Muscle of leg (tissue), 11 donors: Measurements from ENCODE around the gene FAM174C. TPM values are rescaled to one million over a fixed set of nuclear protein-coding genes. Genes with fewer than 3 reads are reported as not detected.
A peak's percentile ranks its signal among the peaks of the same experiment; 100 is the strongest.

Experiments
- DNase-seq: peaks from one replicate; pipeline ENCODE4 v3.0.0; 2013
- H3K27ac ChIP-seq: one replicate; pipeline ENCODE4 v1.5.1; 2013; ENCODE audit warnings: mild to moderate bottlenecking, low read length, control low read depth
- H3K27me3 ChIP-seq: one replicate; pipeline ENCODE4 v1.6.1; 2013; ENCODE audit warnings: low read length; ENCODE audit not compliant: control insufficient read depth, insufficient read depth
- H3K36me3 ChIP-seq: one replicate; pipeline ENCODE4 v1.6.1; 2013; ENCODE audit warnings: low read length; ENCODE audit not compliant: control insufficient read depth, insufficient read depth
- H3K4me1 ChIP-seq: one replicate; pipeline ENCODE4 v1.6.1; 2013; ENCODE audit warnings: low read length; ENCODE audit not compliant: control insufficient read depth, insufficient read depth
- H3K4me3 ChIP-seq: one replicate; pipeline ENCODE4 v1.5.1; 2013; ENCODE audit warnings: low read length, control low read depth
- H3K9me3 ChIP-seq: replicated peaks from 2 replicates; pipeline ENCODE4 v1.6.1; 2013; ENCODE audit warnings: low read depth, low read length; ENCODE audit not compliant: control insufficient read depth
- WGBS: methylation state at CpG from one replicate; pipeline ENCODE4 v1.1.5; 2013; ENCODE audit warnings: missing lambda C conversion rate; ENCODE audit not compliant: insufficient coverage; 5-methylcytosine and 5-hydroxymethylcytosine counted together
- polyA plus RNA-seq, 8 donors: library from polyadenylated mRNA; unstranded; fragments of 120-200 nt; gene quantifications; one replicate each; pipeline versions ENCODE4 v1.2.1 to v1.2.3, GENCODE V29; 2013; ENCODE audit warnings: inconsistent platforms in 1 of 8, low replicate concordance in 1 of 8; ENCODE audit not compliant: insufficient read length in 8 of 8, insufficient read depth in 1 of 8
- total RNA-seq: library from RNA; stranded (reverse); fragments of 120-200 nt; gene quantifications from one replicate; pipeline ENCODE4 v1.2.4, GENCODE V29; 2013

FAM174C gene
- total and polyA plus RNA-seq, 9 donors = 11.6 to 17.8 (median 15.1) TPM

GRCh38 chr19:1281569-1282287 is 6.4 kb downstream of the FAM174C start:
- H3K27me3 ChIP-seq = peaks cover 32% of the 10 kb centered on the region
- peaks cover 17% of the 10 kb centered on the region for H3K4me1 ChIP-seq
- DNase-seq = no peak
- H3K4me3 ChIP-seq = no peak overlapping the region
- WGBS = 53% methylated on average over 11 of the region's 15 CpGs
- no peak overlapping the region for H3K27ac ChIP-seq
- no peaks in the 10 kb centered on the region for H3K9me3 ChIP-seq
- H3K36me3 ChIP-seq = peaks cover 24% of the 10 kb centered on the region

- no peak overlapping the region for H3K4me3 ChIP-seq
- H3K27me3 ChIP-seq = peaks cover 42% of the 10 kb centered on the region
- peaks cover 25% of the 10 kb centered on the region for H3K4me1 ChIP-seq
- peaks cover 17% of the 10 kb centered on the region for H3K36me3 ChIP-seq
- H3K9me3 ChIP-seq = no peaks in the 10 kb centered on the region
- no peak overlapping the region for H3K27ac ChIP-seq
- no peak for DNase-seq
- WGBS = 69% methylated on average over 12 of the region's 18 CpGs
These were observed 7.4 kb downstream of the FAM174C start for GRCh38 chr19:1282588-1283206.

GRCh38 chr19:1283207-1283916 is 8.0 kb downstream of the FAM174C start:
- Histone ChIP-seq H3K9me3 (no peaks in the 10 kb centered on the region), H3K27me3 (peaks cover 47% of the 10 kb centered on the region), H3K4me3 (no peak overlapping the region), H3K4me1 (peaks cover 28% of the 10 kb centered on the region), H3K27ac (no peak overlapping the region), H3K36me3 (peaks cover 12% of the 10 kb centered on the region)
- DNase-seq = no peak
- WGBS = 70% methylated on average over 19 of the region's 29 CpGs

- no peak for DNase-seq
- Histone ChIP-seq H3K9me3 (no peaks in the 10 kb centered on the region), H3K4me3 (no peak overlapping the region), H3K36me3 (peaks cover 7% of the 10 kb centered on the region), H3K27ac (no peak overlapping the region), H3K4me1 (peaks cover 28% of the 10 kb centered on the region), H3K27me3 (peaks cover 47% of the 10 kb centered on the region)
- WGBS = 83% methylated on average over 7 of the region's 12 CpGs
These were observed 8.6 kb downstream of the FAM174C start for GRCh38 chr19:1283917-1284292.

GRCh38 chr19:1284293-1284978 is 9.1 kb downstream of the FAM174C start:
- peaks cover 50% of the 10 kb centered on the region for H3K27me3 ChIP-seq
- no peak overlapping the region for H3K27ac ChIP-seq
- 73% methylated on average over 17 of the region's 20 CpGs for WGBS
- no peak overlapping the region for H3K4me3 ChIP-seq
- peaks cover 2% of the 10 kb centered on the region for H3K36me3 ChIP-seq
- no peaks in the 10 kb centered on the region for H3K9me3 ChIP-seq
- peaks cover 28% of the 10 kb centered on the region for H3K4me1 ChIP-seq
- DNase-seq = peak; percentile 8

- H3K36me3 ChIP-seq = no peaks in the 10 kb centered on the region
- H3K4me3 ChIP-seq = no peak overlapping the region
- WGBS = 12% methylated on average over 49 of the region's 51 CpGs
- H3K27me3 ChIP-seq = peaks cover 53% of the 10 kb centered on the region
- peaks cover 22% of the 10 kb centered on the region for H3K4me1 ChIP-seq
- no peak overlapping the region for H3K27ac ChIP-seq
- H3K9me3 ChIP-seq = no peaks in the 10 kb centered on the region
- peak; percentile 28 for DNase-seq
These were observed 9.8 kb downstream of the FAM174C start for GRCh38 chr19:1284979-1285736.

- Histone ChIP-seq H3K27me3 (peaks cover 53% of the 10 kb centered on the region), H3K27ac (no peak within 1 kb of the TSS), H3K36me3 (no peaks in the 10 kb centered on the region), H3K9me3 (no peaks in the 10 kb centered on the region), H3K4me3 (peak within 1 kb of the TSS; percentile 30), H3K4me1 (peaks cover 22% of the 10 kb centered on the region)
- under 1% methylated on average over 112 of the region's 113 CpGs for WGBS
- DNase-seq = peak; percentile 33
These were observed 10.5 kb downstream of the FAM174C start, which contains the start of gene EFNA2 for GRCh38 chr19:1285737-1286360. Gene EFNA2, plus strand, starts transcription at chr19:1285873. Its CDS starts 296 bp downstream, at chr19:1286169.

GRCh38 chr19:1286487-1287353 is 11.4 kb downstream of the FAM174C start:
- Histone ChIP-seq H3K27ac (no peak overlapping the region), H3K27me3 (peaks cover 57% of the 10 kb centered on the region), H3K4me1 (peaks cover 24% of the 10 kb centered on the region), H3K4me3 (peak overlapping the region; percentile 30), H3K9me3 (no peaks in the 10 kb centered on the region), H3K36me3 (no peaks in the 10 kb centered on the region)
- WGBS = 15% methylated on average over 34 of the region's 38 CpGs
- DNase-seq = peak; percentile 17
